Measurements from ENCODE around the gene CMTM4.
"Not testable (repeated sequence)": the region's sequence is repeated elsewhere in the genome, so short reads cannot be mapped to it uniquely, and the experiment has no call there.

CMTM4 gene

GRCh38 chr16:66588981-66589713 is 107.4 kb downstream of the CMTM4 start:
- DNase-seq = peak; percentile 77 to 80

GRCh38 chr16:66587881-66588600 is 108.5 kb downstream of the CMTM4 start:
- peak; percentile 24 to 59 for DNase-seq

DNA sequence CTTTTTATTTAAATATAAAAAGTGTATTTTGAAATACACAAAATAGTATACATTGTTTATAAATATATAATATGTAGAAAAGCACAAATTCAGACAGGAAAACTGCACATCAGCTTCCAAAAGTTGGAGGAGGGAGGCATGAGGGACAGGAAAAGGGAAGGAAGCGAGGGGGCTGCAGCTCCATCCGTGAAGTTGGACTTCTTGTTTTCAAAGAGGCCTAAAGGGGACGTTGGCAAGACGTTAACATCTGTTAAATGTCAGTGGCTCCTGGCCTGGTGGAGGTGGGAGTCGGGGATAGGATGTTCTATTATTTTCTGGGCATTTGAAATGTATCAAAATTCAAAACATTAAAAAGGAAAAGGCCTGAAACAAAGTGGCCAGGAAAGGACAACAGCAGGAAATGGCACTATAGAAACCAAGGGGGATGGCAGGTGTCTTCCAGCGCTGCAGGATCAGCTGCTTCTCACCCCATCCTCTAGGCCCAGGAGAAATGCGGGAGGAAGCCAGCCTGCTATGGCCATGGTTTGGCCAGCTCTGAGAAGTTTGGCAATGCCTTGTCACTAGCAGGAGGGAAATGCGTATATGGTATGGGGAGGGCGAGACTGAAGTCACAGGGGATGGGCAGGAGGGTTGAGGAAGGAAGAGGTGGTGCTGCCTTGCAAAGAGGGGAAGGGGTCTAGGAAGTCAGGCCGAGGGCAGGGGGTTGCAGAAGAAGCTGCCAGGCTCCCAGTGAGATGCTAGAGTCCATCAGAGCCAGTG is 110.9 kb downstream of the CMTM4 start:
- peak; percentile 78 to 79 for DNase-seq

GRCh38 chr16:66581246-66581952 is 115.1 kb downstream of the CMTM4 start:
- DNase-seq = no peak

DNA sequence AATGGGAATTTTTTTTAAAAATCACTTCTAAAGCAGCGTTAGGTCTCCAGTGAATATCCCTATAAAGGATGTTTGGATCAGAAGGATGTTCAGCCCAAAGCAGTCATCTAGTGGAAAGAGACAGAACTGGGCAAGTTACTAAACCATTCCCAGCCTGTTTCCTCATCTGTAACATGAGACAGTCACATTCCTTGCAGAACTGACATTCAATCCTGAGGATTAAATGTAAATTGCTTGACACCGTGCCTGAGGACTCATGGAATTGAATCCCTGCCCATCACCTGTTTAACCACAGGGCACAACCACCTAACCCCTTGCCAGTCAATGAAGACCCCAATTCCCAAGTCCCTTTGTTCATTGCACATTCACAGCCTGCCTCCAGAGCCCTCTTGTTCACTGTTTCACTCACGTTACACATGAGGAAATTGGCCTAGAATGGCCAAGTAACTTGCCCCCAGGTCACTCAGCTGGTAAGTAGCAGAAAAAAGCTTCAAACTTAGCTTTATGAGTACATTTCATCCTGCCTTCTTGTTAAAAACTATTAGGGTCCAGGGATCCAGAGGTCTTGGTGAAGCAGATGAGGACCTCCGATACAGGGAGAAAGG is 115.8 kb downstream of the CMTM4 start:
- DNase-seq = no peak

DNA sequence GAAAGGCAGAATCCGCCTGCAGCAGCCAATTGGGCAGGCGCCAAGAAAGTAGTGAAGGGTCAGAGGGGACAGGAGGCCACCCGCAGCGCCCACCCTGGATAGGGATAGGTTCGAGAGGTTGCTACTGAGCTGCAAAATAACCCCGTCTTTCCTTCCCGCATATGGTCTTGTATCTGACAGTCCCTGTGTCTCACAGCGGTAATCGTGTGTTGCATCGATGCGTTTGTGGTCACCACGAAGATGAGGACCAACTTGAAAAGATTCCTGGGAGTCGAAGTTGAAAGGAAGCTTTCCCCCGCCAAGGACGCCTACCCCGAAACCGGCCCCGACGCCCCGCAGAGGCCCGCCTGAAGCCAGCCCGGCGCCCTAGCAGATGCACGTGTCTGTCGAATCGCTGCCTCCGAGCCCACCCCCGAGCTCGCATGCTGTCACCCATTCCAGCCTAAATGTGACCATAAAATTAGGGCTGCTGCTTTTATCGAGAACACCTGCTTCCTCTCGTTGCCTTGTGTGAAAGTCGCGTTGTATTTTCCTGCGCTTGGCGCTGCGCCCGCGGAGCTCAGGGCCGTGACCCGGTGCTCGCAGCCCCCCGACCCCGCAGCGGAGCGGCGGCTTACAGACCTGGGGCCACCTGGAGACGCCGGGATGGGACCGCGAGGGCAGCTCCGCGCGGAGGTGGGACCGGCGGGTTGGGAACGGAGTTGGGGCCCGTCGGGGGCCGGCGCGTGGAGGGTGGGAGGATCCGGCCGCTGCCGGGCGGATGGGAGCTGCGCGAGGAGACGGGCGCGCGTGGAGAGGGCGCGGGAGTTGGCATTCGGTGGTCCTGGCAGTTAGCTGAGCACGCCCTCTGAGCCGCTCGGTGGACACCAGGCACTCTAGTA is 117.7 kb downstream of the CMTM4 start, which contains the start of gene CMTM2:
CMTM2 (plus strand) TSS at position 813 of the 881 bp plus-strand sequence. CDS start 145 bp downstream, outside the sequence.
- DNase-seq = no peak

- DNase-seq = no peak
Observed at GRCh38 chr16:66576296-66576695, 120.2 kb downstream of the CMTM4 start.

DNA sequence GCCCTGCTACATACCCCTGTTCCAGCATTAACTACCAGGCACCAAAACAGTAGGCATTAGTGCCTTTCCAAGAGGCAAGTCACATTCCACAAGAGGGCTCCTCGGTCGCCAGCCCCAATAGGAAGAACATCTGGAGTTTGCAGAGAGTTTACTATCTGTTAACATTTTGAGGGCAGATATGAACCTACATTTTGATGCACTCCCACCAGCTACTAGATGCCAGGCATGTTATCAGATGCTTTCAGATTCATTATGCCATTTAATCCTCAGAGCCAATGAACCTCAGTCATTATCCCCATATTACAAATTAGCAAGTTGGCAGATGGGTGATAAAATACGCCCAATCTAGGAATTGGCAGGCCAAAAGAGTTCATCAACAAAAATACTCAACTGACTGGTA is 121.5 kb downstream of the CMTM4 start:
- DNase-seq = no peak

GRCh38 chr16:66574531-66574930 is 122.0 kb downstream of the CMTM4 start:
- DNase-seq = no peak

GRCh38 chr16:66574081-66574480 is 122.5 kb downstream of the CMTM4 start:
- DNase-seq = no peak

DNA sequence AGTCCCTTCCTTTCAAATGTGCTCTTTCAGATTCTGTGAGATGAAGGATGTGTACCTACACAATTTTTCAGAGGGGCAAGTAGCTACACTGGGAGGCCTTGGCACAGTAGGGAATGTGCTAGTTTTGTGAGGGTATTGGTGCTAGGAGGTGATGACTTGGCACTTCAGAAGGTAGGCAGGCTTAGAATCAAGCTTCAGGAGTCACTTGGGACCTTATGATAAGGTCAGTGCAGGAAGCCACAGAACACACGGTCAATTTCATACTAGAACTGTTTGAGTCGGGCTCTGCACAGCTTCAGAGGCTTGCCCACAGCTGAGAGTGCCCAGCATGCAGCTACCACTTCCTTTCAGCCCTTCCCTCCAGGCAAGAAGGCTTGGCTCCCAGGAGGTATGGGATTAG is 124.2 kb downstream of the CMTM4 start:
- no peak for DNase-seq

DNA sequence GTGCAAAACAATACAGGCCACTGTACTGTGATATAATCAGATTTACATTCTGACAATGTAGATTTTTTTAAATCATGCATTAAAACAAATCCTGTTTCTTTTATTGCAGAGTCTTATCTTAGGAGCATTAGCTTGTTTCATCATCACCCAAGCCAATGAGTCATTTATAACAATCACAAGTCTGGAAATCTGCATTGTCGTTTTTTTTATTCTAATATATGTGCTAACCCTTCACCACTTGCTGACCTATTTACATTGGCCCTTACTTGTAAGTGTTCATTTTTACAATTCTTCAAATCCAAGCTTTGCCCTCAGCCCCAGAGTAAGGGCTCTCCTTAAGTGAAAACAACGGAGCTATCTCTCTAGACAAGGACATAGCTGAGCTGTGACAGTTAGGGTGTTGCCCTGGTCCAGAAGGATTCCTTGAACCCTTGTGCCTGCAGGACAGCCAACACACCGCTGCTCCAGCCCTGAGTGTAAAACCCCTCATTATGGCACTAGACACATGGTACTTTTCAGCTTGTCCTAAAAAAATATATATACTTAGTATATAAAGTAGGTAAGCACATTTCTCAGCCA is 126.6 kb downstream of the CMTM4 start:
- DNase-seq = no peak

- DNase-seq = no peak
Observed at GRCh38 chr16:66569131-66569530, 127.4 kb downstream of the CMTM4 start.

GRCh38 chr16:66568355-66568754 is 128.2 kb downstream of the CMTM4 start:
- DNase-seq = no peak

GRCh38 chr16:66567270-66567669 is 129.3 kb downstream of the CMTM4 start:
- not testable (repeated sequence) for DNase-seq

DNA sequence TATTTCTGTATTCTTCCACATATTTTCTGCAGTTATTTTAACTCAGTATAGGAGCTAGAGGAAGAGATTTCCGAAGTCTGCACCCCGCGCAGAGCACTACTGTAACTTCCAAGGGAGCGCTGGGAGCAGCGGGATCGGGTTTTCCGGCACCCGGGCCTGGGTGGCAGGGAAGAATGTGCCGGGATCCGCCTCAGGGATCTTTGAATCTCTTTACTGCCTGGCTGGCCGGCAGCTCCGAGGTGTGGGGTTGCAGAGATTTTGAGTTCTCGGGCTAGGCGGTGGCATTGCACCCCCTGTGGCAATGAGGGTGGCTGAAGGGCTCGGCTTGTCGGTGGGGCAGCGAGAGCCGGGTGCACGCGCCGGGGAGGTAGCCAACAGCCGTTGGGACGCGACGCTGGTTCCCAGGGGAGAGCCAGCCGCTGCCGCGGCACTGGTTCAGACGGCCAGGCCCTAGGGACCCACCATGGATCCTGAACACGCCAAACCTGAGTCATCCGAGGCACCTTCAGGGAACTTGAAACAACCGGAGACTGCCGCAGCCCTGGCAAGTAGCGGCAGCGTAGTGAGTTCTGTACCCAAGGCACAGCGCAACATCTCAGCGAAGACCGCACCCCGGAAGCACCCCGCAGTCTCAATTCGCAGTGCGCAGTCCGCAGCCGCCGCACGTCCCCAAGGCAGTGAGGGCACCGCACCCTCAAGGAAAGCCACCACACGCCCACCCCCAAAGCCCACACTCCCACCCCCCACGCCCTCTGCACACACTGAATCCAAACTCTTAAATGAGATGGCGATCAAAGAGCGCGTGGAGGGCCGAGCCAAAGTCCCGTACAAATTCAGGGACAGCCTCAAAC is 130.3 kb downstream of the CMTM4 start, which contains the start of gene CMTM1:
CMTM1 (plus strand) TSS at position 389 of the 851 bp plus-strand sequence; CDS start at position 464, 75 bp downstream.
- DNase-seq = no peak

Measured in Kasumi-1 (cell line).